Raji (cell line): ENCODE measurements around the gene PRSS36.

Source experiments
- POLR2A ChIP-seq: IDR thresholded peaks from 2 replicates; pipeline ENCODE4 v1.6.1; 2011; ENCODE audit warnings: low read depth, low read length, control low read depth; ENCODE audit not compliant: insufficient read depth

Gene PRSS36

GRCh38 chr16:31149894-31150890 is at the start of gene PRSS36:
Gene PRSS36 (minus strand): TSS chr16:31150066. CDS start chr16:31150035, 31 bp downstream.
- TF ChIP-seq POLR2A = no peak

GRCh38 chr16:31199430-31200041 is 49.7 kb upstream of the PRSS36 start:
- TF ChIP-seq POLR2A = no peak

- TF ChIP-seq POLR2A = no peak
These were observed 48.5 kb upstream of the PRSS36 start for GRCh38 chr16:31198207-31198882.

GRCh38 chr16:31196324-31197088 is 46.6 kb upstream of the PRSS36 start:
- TF ChIP-seq POLR2A = no peak

- no peak for TF ChIP-seq POLR2A
These were observed 45.0 kb upstream of the PRSS36 start for GRCh38 chr16:31194898-31195297.

GRCh38 chr16:31193874-31194273 is 44.0 kb upstream of the PRSS36 start:
- TF ChIP-seq POLR2A = no peak

- no peak for TF ChIP-seq POLR2A
These were observed 43.2 kb upstream of the PRSS36 start for GRCh38 chr16:31192856-31193642.

- TF ChIP-seq POLR2A = no peak
These were observed 42.0 kb upstream of the PRSS36 start for GRCh38 chr16:31191697-31192428.

- no peak for TF ChIP-seq POLR2A
These were observed 41.1 kb upstream of the PRSS36 start for GRCh38 chr16:31190818-31191444.

GRCh38 chr16:31190061-31190460 is 40.2 kb upstream of the PRSS36 start:
- no peak for TF ChIP-seq POLR2A

- no peak for TF ChIP-seq POLR2A
These were observed 39.5 kb upstream of the PRSS36 start for GRCh38 chr16:31189412-31189778.

GRCh38 chr16:31188450-31189411 is 38.9 kb upstream of the PRSS36 start:
- no peak for TF ChIP-seq POLR2A
